Activated CD4-positive, alpha-beta memory T cell treated with anti-CD3 and anti-CD28 coated beads, Interleukin-2, amount 10 ng/mL, durations not matched to agents 7 days and 5 days (primary cell): ENCODE measurements around the gene ARHGEF19. TPM values are rescaled to one million over a fixed set of nuclear protein-coding genes. Genes with fewer than 3 reads are reported as not detected.
"Not testable (repeated sequence)": the region's sequence is repeated elsewhere in the genome, so short reads cannot be mapped to it uniquely, and the experiment has no call there.

ENCODE experiments used
- CTCF ChIA-PET: fragments of 350-600 bp; sonication (Branson Sonifier 250); formaldehyde crosslinking; loops from one replicate; lab custom pipeline; 2021; ENCODE audit warnings: antibody characterized with exemption, inconsistent platforms; lab: Charles Lee
- POLR2A ChIA-PET: fragments of 350-600 bp; sonication (Branson Sonifier 250); formaldehyde crosslinking; loops from one replicate; lab custom pipeline; 2021; ENCODE audit warnings: antibody characterized with exemption; lab: Charles Lee
- DNase-seq: peaks from one replicate; pipeline ENCODE4 v3.0.0-alpha.2; 2020
- H3K27ac Mint-ChIP-seq: one replicate; pipeline ENCODE4 v1.8.0; 2021; ENCODE audit warnings: mild to moderate bottlenecking, mixed read lengths
- H3K27me3 Mint-ChIP-seq: one replicate; pipeline ENCODE4 v1.8.0; 2021; ENCODE audit warnings: mixed read lengths
- H3K36me3 Mint-ChIP-seq: one replicate; pipeline ENCODE4 v1.8.0; 2021; ENCODE audit warnings: low read depth, mixed read lengths
- H3K4me1 Mint-ChIP-seq: one replicate; pipeline ENCODE4 v1.8.0; 2021; ENCODE audit warnings: mixed read lengths
- H3K4me3 Mint-ChIP-seq: one replicate; pipeline ENCODE4 v1.8.0; 2021; ENCODE audit warnings: mild to moderate bottlenecking, mixed read lengths
- H3K9me3 Mint-ChIP-seq: one replicate; pipeline ENCODE4 v1.8.0; 2021; ENCODE audit warnings: mixed read lengths
- total RNA-seq, 2 experiments: library from RNA; stranded (reverse); gene quantifications; one replicate each; pipeline ENCODE4 v1.2.3, GENCODE V29; 2021

ARHGEF19 gene
- total RNA-seq, 2 experiments from 2014 or later, result 6.9 to 7.6 TPM

DNA sequence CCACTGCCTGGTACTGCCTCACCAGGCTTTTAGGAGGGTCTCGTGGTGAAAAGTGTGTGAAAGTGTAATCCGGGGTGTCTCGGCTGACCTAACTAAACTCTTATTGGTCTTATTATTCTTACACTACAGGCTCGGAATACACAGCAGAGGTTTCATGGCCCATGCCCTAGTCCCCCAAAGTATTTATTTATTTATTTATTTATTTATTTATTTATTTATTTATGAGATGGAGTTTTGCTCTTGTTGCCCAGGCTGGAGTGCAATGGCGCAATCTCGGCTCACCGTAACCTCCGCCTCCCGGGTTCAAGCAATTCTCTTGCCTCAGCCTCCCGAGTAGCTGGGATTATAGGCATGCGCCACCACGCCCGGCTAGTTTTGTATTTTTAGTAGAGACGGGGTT is 2.8 kb upstream of the ARHGEF19 start:
- H3K27ac Mint-ChIP-seq, H3K9me3 Mint-ChIP-seq, H3K4me3 Mint-ChIP-seq, POLR2A ChIA-PET, DNase-seq, H3K27me3 Mint-ChIP-seq, H3K36me3 Mint-ChIP-seq: not testable (repeated sequence)
- H3K4me1 Mint-ChIP-seq, result peaks cover 33% of the 10 kb centered on the region
- CTCF ChIA-PET, result interaction anchor here (0.7 kb wide), 1 partner anchor 514 kb away, joined by 5 read pairs; no protein-coding TSS in a partner anchor

DNA sequence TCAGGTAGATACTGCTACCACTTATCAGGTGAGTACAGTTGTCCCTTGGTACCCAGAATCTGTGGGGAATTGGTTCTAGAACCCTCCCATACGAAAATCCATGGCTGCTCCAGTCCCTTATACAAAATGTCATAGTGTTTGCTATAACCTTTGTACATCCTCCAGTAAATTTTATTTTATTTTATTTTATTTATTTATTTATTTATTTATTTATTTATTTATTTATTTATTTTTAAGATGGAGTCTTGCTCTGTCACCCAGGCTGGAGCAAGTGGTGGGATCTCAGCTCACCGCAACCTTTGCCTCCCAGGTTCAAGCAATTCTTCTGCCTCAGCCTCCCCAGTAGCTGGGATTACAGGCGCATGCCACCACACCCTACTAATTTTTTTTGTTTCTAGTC is 1.1 kb upstream of the ARHGEF19 start:
- H3K27ac Mint-ChIP-seq, CTCF ChIA-PET, POLR2A ChIA-PET: not testable (repeated sequence)

DNA sequence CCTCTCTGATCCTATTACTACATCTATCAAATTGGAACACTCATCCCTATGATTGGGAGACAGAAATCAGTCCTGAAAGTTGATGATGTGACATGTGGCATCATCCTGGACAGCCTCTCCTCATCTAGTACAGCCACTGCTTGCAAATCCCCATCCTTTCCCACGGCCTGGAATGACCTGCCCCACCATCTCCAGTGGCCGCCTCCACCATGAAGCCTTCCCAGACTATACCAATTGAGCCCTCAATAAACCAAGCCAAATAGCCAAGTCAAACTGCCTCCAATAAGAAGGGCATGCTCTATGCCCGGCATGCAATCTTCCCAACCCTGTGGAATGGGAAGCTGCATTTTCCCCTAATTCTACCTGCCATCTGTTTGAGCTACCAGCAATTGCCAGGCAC is 561 bp upstream of the ARHGEF19 start:
- Mint-ChIP-seq H3K4me3 (no peak overlapping the region), H3K4me1 (peaks cover 20% of the 10 kb centered on the region), H3K36me3 (no peaks in the 10 kb centered on the region), H3K9me3 (no peaks in the 10 kb centered on the region), H3K27ac (no peak overlapping the region), H3K27me3 (peaks cover 5% of the 10 kb centered on the region)
- POLR2A ChIA-PET, result interaction anchor here (1.0 kb wide), 1 partner anchor 23 kb away, joined by 3 read pairs; no protein-coding TSS in a partner anchor
- DNase-seq, result no peak
- CTCF ChIA-PET, result no interaction called here

More for the DNA sequence above, 1.1 kb upstream of the ARHGEF19 start:
- not testable (repeated sequence) for H3K27me3 Mint-ChIP-seq, H3K9me3 Mint-ChIP-seq, DNase-seq, H3K36me3 Mint-ChIP-seq, H3K4me3 Mint-ChIP-seq
- peaks cover 23% of the 10 kb centered on the region for H3K4me1 Mint-ChIP-seq

DNA sequence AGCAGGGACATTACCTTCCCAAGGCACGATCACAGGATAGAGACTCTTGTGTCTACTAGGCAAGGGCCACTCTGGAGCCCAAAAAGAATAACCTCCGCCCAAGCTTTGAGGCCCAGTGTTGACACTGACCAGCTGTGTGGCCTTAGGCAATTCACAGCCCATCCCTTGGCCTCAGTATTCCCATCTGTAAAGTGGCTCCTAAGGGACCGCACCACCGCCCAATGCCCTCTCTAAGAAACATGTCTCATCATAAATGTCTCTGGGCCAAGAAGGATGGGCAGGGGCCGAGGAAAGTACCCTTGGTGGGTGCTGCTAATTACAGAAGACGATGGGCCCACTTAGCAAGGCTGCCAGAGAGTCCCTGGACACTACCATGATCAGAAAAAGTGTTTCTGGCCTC is 628 bp downstream of the ARHGEF19 start:
- H3K4me1 Mint-ChIP-seq, result peaks cover 16% of the 10 kb centered on the region
- no peaks in the 10 kb centered on the region for H3K36me3 Mint-ChIP-seq
- peaks cover 5% of the 10 kb centered on the region for H3K27me3 Mint-ChIP-seq
- H3K9me3 Mint-ChIP-seq, result no peaks in the 10 kb centered on the region
- H3K27ac Mint-ChIP-seq, result no peak overlapping the region
- DNase-seq, result no peak
- no peak overlapping the region for H3K4me3 Mint-ChIP-seq
- ChIA-PET POLR2A (interaction anchor here (1.0 kb wide), 1 partner anchor 24 kb away, joined by 3 read pairs; no protein-coding TSS in a partner anchor), CTCF (no interaction called here)

DNA sequence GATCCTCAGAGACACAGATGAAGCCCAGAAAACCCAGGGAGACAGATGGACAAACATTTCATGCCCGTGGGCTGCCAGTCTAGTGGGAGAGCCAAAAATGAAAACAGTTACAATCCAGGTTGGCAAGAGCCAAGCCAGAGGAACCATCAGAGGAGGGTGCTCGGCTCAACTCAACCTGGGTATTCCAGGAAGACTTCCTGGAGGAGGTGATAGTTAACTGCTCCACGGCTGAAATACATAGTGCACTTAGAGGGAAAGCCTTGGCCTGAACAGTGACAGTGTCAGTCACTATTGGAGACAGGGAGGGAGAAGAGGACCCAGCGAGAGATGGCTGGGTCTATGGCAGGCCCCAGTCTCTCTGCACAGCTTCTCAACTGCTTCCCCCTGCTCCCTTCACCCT is 1.9 kb downstream of the ARHGEF19 start:
- ChIA-PET POLR2A (no interaction called here), CTCF (no interaction called here)
- no peaks in the 10 kb centered on the region for H3K36me3 Mint-ChIP-seq
- peaks cover 4% of the 10 kb centered on the region for H3K27me3 Mint-ChIP-seq
- H3K4me3 Mint-ChIP-seq, result no peak overlapping the region
- H3K4me1 Mint-ChIP-seq, result peaks cover 14% of the 10 kb centered on the region
- H3K27ac Mint-ChIP-seq, result no peak overlapping the region
- no peaks in the 10 kb centered on the region for H3K9me3 Mint-ChIP-seq
- no peak for DNase-seq

DNA sequence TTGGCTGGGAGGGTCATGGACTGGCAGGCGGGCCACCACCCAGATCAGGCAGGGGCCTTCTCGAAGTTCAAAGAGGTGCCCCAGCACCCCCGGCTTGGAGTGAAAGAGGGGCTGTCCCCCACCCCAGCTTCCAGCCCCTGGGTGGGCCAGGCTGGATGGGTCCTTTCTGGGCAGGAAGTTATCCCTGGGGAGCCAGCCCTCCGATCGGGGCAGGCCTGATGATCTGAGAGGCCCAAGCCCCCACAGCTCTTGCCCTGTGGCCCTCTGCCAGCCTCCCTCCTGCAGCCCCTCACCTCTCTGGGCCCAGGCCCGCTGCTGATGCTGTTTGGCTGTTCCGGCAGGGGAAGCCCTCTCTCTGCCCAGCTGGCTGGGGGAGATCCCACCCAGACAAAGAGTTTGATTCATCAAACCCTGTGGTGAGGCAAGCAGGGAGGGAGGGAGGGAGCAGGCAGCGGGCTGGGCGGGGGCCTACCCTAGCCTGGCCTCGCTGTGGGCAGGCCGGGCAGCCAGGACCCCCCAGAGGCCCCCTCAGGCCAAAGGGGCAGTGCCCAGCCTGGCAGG is 2.5 kb downstream of the ARHGEF19 start:
- Mint-ChIP-seq H3K9me3 (no peaks in the 10 kb centered on the region), H3K4me1 (peaks cover 19% of the 10 kb centered on the region), H3K36me3 (no peaks in the 10 kb centered on the region), H3K27ac (no peak overlapping the region), H3K27me3 (peaks cover 4% of the 10 kb centered on the region), H3K4me3 (no peak overlapping the region)
- DNase-seq, result no peak
- POLR2A ChIA-PET, result no interaction called here
- CTCF ChIA-PET, result no interaction called here

DNA sequence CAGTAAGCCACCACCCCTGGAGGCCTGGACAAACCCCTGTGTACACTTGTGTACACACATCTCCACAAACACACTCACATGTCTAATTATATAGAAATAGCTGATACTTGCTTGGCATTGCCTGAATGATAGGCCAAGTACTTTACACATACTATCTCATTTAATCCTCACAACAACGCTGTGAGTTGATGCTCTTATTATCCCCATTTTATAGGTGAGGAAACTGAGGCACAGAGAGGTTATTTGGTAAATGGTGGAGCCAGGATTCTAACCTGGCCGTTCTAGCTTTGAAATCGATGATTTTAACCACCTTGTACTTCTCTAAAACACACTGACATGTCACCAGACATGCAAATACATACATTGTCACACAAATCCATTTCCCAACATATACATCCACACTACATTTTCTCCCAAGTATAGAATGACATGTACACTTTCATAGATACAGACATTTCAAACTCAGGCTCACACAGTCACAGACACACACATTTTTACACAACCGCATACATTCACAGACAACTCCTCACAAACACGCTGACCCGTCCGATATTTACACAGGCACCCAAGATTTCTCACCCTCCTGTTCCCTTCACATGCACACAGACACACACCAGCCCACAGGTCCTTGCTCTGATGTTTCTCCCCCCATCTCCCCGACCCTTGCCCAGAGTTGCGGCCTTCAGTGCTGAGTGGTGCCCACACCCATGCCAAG is 3.2 kb downstream of the ARHGEF19 start:
- Mint-ChIP-seq H3K36me3 (no peaks in the 10 kb centered on the region), H3K4me3 (no peak overlapping the region), H3K4me1 (peaks cover 19% of the 10 kb centered on the region), H3K27ac (no peak overlapping the region), H3K27me3 (peaks cover 4% of the 10 kb centered on the region), H3K9me3 (no peaks in the 10 kb centered on the region)
- POLR2A ChIA-PET, result interaction anchor here (3.9 kb wide), 1 partner anchor 9 kb away, joined by 40 read pairs; no protein-coding TSS in a partner anchor
- CTCF ChIA-PET, result no interaction called here
- no peak for DNase-seq

DNA sequence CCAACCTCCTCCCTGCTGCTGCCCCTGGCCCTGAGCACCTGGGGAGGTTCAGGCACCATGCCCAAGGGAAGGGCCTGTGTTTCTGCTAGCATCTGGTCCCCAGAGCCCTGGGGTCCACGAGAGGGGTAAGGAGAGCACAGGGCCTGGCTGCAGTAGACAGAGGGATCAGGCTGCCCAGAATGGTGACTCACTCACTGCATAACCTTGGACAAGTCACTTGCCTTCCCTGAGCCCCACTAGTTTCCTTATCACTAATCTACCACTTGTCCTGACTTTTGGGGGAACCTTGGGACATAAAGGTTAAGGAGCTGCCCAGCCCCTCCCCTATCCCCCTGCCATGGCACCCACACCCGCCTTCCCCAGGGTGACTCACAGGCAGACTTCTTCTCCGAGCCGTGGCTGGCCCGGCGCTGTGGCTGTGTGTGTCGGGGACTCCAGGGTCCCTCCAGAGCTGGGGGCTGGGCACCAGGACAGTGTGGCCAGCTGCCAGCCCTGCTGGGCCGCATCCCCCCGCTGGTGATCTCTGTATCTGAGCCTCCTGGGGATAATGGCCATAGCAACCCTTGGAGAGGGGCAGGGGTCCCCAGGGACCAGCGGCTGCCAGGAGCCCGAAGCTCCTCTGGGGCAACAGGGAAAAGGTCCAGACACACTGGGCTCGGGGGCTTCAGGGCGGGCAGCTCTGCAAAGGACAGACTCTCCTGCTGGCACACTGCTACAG is 4.0 kb downstream of the ARHGEF19 start:
- no peaks in the 10 kb centered on the region for H3K9me3 Mint-ChIP-seq
- H3K36me3 Mint-ChIP-seq, result no peaks in the 10 kb centered on the region
- ChIA-PET POLR2A (interaction anchor here (3.9 kb wide), 1 partner anchor 10 kb away, joined by 40 read pairs; no protein-coding TSS in a partner anchor), CTCF (no interaction called here)
- no peak overlapping the region for H3K4me3 Mint-ChIP-seq
- H3K4me1 Mint-ChIP-seq, result peaks cover 19% of the 10 kb centered on the region
- no peak overlapping the region for H3K27ac Mint-ChIP-seq
- DNase-seq, result no peak
- H3K27me3 Mint-ChIP-seq, result peaks cover 4% of the 10 kb centered on the region

DNA sequence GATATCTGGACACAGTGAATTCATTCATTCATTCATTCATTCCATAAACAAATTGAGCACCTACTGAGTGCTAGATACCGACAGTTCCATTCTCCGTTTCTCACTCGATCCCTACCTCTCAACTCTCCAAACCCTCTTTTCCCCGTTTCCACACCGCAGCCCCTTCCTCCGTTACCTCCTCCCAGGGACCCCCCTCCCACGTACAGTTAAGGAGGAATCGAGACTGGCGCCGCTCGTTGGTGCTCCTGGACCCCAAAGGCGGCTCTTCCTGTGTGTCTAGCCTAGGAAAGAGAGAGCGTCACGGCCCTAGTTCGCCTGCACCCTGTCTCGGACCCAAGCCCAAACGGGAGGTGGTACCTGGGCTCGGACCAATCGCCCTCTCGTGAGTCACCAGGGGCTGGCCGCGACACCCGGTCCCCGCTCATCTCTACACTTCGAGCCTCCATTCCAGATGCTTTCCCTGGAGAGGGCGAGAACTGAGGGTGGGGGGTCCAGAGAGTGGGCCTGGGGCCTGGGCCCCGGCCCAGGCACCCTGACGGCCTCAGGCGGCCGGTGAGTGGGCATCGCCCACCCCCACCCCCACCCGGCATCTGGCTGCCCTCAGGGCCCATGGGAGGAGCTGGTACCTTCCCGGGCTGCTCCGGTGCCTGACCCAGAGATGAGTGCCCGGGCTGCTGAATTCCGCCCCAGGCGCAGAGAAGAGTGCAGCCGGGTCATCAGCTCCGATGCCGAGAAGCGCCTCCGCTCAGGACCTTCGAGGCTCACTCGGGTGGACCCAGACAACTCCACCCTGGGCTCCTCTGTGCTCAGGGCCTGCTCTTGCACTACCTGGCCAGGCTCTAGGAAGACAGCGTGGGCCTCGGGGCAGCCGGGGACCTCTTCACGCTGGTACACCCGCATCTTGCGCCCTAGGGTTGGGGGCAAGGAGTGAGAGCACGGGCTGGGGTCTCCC is 4.9 kb downstream of the ARHGEF19 start:
- Mint-ChIP-seq H3K4me3 (peak overlapping the region; percentile 81), H3K27ac (peak overlapping the region; percentile 99), H3K9me3 (no peaks in the 10 kb centered on the region), H3K27me3 (no peaks in the 10 kb centered on the region), H3K36me3 (no peaks in the 10 kb centered on the region), H3K4me1 (peaks cover 19% of the 10 kb centered on the region)
- ChIA-PET POLR2A (interaction anchor here (0.6 to 3.9 kb wide), 5 partner anchors 10 to 156 kb away, joined by 3 to 40 read pairs (median 3); partner anchors contain the start of gene CPLANE2), CTCF (interaction anchor here (1.0 to 1.5 kb wide), 5 partner anchors 10 to 233 kb away, joined by 4 to 12 read pairs (median 7); partner anchors contain the start of gene NECAP2)
- peak; percentile 28 for DNase-seq

DNA sequence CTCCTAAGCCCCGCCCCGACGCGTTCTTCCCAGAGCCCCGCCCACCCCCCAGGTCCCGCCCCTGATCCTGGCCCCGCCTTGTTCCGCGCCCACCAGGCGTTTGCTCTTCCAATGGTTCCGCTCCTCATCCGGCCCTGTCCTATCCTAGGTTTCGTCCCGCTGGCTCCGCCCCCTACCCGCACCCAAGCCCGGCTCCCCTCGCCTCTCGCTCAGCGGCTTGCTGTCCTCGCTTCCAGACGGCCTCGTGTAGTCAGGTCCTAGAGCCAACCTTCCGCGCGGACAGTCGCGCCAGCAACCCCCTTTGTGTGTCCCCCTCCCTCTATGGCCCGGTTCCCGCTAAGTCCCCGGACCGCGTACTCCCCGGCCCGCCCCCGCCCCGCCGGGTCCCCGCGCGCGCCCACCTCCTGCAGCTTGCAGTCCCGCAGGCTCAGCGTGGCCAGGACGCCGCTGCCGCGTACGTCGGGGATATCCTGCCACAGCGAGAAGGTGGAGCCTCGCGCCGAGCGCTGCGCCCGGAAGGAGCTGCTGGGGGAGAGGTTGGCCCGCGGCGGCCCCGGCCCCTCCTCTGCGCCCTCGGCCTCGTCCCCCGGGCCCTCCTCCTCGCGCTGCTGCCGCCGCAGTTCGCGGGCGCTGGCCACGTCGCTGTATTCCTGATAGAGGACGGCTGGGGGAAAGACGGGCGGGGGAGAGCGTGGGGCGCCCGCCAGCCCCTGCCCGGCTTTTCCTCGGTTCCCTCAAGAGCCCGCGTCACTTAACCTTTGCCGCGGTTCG is 5.7 kb downstream of the ARHGEF19 start:
- DNase-seq, result peak; percentile 95
- peaks cover 19% of the 10 kb centered on the region for H3K4me1 Mint-ChIP-seq
- peak overlapping the region; percentile 81 for H3K4me3 Mint-ChIP-seq
- H3K36me3 Mint-ChIP-seq, result no peaks in the 10 kb centered on the region
- peak overlapping the region; percentile 99 for H3K27ac Mint-ChIP-seq
- CTCF ChIA-PET, result interaction anchor here (1.0 to 2.1 kb wide), 6 partner anchors 11 to 234 kb away, joined by 4 to 12 read pairs (median 6); partner anchors contain the start of gene NECAP2
- no peaks in the 10 kb centered on the region for H3K27me3 Mint-ChIP-seq
- POLR2A ChIA-PET, result interaction anchor here (0.6 to 3.9 kb wide), 6 partner anchors 11 to 156 kb away, joined by 3 to 40 read pairs (median 3); partner anchors contain the start of gene CPLANE2
- no peaks in the 10 kb centered on the region for H3K9me3 Mint-ChIP-seq

DNA sequence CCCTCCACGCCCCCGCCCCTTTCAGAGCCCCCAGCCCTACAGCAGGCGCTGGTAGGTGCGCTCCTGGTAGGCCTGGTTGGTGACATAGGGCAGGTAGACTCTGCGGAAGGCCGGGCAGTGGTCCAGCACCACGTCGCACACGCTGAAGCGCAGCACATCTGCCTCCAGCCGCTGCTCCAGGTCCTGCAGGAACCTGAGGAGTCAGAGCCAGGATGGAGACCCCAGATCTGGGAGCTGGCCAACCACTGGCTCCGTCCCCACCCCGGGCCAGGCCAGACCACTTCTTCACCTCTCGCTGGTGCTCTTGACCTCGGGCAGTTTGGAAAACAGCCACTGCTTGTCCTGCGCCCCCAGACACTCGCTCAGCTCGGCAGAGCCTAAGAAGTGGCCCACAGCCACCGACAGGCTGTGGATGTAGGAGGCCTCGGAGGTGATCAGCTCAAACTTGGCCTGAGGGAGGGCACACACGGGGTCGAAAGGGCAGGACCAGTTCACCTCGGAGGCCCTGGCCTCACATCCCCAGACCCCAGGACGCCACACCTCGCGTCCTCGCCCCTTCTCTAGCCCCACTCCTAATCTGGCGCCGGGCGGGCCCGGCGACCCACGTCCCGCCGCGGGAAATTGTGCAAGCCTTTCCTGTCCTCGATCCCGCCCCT is 6.4 kb downstream of the ARHGEF19 start:
- Mint-ChIP-seq H3K4me3 (peak overlapping the region; percentile 81), H3K9me3 (no peaks in the 10 kb centered on the region), H3K27me3 (no peaks in the 10 kb centered on the region), H3K4me1 (peaks cover 19% of the 10 kb centered on the region), H3K27ac (peak overlapping the region; percentile 99), H3K36me3 (no peaks in the 10 kb centered on the region)
- ChIA-PET POLR2A (interaction anchor here (0.9 to 3.9 kb wide), 3 partner anchors 12 to 32 kb away, joined by 3 to 40 read pairs (median 21); partner anchors contain the start of gene CPLANE2), CTCF (interaction anchor here (1.1 to 3.3 kb wide), 6 partner anchors 12 to 235 kb away, joined by 4 to 17 read pairs (median 7); partner anchors contain the start of gene NECAP2)
- no peak for DNase-seq
